Measurements from ENCODE around the gene LTO1.

The LTO1 gene

DNA sequence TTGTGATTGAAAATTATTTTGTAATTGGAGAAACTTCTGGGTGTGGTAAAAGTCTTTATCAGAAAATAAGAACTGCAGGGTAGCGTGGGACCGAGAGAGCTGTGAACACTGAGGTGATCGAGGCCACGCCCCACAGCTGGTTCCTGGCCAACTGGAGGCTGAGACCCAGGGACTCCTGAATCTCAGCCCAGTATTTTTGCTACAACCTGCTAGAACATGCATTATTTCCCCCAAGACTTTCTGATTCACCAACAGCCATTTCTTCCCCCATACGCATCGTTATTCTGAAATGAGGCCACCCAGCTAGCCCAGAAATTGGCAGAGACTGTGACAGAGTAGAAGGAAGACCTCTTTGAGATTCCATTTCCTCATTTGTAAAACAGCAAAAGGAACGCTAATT is 32.0 kb upstream of the LTO1 start:
- peaks cover 88% of the 10 kb centered on the region for H3K27me3 ChIP-seq
- no peaks in the 10 kb centered on the region for H3K9me3 ChIP-seq
- no peak for TF ChIP-seq CTCF (IDR thresholded peaks at IDR 0.05)
- peaks cover 3 to 4% of the 10 kb centered on the region in 2 experiments for H3K4me1 ChIP-seq (ENCODE audit: control insufficient read depth in 1 of 2, insufficient read depth in 1 of 2, low read depth in 1 of 2, low read length in 1 of 2)
- H3K36me3 ChIP-seq: no peaks in the 10 kb centered on the region
- no peak overlapping the region for H3K27ac ChIP-seq
- no peak overlapping the region for H3K4me3 ChIP-seq (ENCODE audit: low read depth in 1 of 2, low read length in 1 of 2)

DNA sequence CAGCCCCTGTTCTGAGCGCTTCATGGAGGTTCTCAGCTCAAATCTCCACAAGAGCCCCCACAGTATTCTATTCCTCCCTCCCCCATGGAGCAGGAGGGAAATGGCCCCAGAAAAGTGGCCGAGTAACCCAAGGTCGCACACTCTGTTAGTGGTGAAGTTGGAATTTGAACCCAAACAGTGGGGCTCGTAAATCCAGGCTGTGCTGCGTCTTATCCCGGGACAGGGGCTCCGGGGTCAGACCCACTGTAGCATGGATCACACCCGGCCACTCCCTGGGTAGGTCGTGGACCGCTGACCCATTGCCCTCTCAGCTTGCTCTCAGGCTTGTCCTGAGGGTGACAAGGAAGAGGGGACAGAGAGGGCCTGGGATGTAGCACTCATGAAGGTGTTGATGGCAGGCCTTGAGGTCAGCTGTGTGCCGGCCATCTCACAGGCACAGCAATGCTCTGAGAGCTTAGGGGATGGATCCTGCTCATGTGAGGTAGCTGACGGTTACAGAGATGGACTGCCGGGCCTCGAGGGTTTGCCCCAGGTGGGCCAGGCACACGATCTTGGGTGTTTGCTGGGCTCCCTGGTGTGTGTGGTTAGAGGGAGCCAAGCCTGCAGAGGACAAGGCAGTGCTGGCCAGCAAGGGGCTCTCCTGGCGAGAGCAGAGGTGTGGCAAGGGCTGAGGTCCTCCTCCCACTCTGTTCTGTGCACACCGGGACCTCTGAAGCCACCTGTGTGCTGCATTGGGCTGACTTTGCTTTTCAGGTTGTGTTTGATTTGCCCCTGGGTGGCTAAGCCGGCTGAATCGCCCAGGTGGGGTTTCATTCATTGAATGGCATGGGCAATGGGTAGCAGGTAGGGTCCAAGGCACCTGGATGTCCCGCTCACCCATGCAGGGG is 31.0 kb upstream of the LTO1 start:
- Histone ChIP-seq H3K27ac (no peak overlapping the region), H3K27me3 (peaks cover 90% of the 10 kb centered on the region), H3K4me1 (ENCODE audit: control insufficient read depth in 1 of 2, insufficient read depth in 1 of 2, low read depth in 1 of 2, low read length in 1 of 2) (no peaks in the 10 kb centered on the region), H3K9me3 (no peaks in the 10 kb centered on the region), H3K36me3 (no peaks in the 10 kb centered on the region), H3K4me3 (ENCODE audit: low read depth in 1 of 2, low read length in 1 of 2) (no peak overlapping the region)
- TF ChIP-seq CTCF (IDR thresholded peaks at IDR 0.05): no peak

GRCh38 chr11:69705351-69705811 is 30.2 kb upstream of the LTO1 start:
- Histone ChIP-seq H3K9me3 (no peaks in the 10 kb centered on the region), H3K4me3 (ENCODE audit: low read depth in 1 of 2, low read length in 1 of 2) (no peak overlapping the region), H3K36me3 (no peaks in the 10 kb centered on the region), H3K27ac (no peak overlapping the region), H3K4me1 (ENCODE audit: control insufficient read depth in 1 of 2, insufficient read depth in 1 of 2, low read depth in 1 of 2, low read length in 1 of 2) (no peaks in the 10 kb centered on the region), H3K27me3 (peaks cover 97% of the 10 kb centered on the region)
- TF ChIP-seq CTCF (IDR thresholded peaks at IDR 0.05): no peak

- Histone ChIP-seq H3K4me3 (ENCODE audit: low read depth in 1 of 2, low read length in 1 of 2) (no peak overlapping the region), H3K4me1 (ENCODE audit: control insufficient read depth in 1 of 2, insufficient read depth in 1 of 2, low read depth in 1 of 2, low read length in 1 of 2) (no peaks in the 10 kb centered on the region), H3K27ac (no peak overlapping the region), H3K27me3 (peaks cover 100% of the 10 kb centered on the region), H3K36me3 (no peaks in the 10 kb centered on the region), H3K9me3 (no peaks in the 10 kb centered on the region)
- no peak for TF ChIP-seq CTCF (IDR thresholded peaks at IDR 0.05)
Observed at GRCh38 chr11:69704508-69705253, 29.5 kb upstream of the LTO1 start.

DNA sequence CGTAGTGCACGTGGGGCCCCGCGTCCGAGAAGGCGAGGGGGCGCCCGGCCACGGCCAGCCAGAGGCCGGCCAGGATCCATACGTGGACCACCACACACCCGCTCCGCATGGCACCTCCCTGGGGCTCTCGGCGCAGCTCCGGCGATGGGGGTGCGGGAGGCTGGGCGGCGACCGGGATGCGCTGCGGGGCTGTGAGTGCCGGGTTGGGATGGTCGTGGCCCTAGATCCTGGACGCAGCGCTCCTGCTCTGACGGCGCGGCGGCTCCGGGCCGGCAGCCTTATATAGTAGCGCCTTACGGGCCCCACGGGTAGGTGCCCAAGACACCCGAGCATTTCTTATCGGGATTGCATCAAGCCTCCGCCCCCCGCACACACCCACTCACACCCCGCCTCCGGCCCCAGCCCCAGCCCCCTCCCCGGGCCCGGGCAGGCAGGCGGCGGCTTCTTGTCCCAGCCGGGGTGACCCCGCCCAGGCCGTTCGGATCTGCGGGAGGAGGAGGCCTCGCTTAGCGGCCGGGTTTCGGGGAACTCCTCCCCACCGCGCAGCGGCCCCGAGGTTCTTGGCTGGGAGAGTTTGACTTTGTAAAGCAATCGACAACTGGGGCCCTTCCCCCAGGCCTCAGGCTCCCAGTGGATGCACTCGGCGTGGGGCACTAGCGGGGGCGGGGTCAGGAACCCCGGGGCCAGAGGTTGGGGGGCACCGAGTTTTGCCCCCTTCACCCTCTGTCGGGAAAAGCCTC is 28.8 kb upstream of the LTO1 start, which contains the start of gene FGF19:
Gene FGF19, minus strand, starts transcription at position 255 of the 740 bp plus-strand sequence. Its CDS starts 146 bp downstream, at position 109.
- H3K4me3 ChIP-seq (ENCODE audit: low read depth in 1 of 2, low read length in 1 of 2): no peak within 1 kb of the TSS
- peaks cover 100% of the 10 kb centered on the region for H3K27me3 ChIP-seq
- no peak for TF ChIP-seq CTCF (IDR thresholded peaks at IDR 0.05)
- H3K4me1 ChIP-seq (ENCODE audit: control insufficient read depth in 1 of 2, insufficient read depth in 1 of 2, low read depth in 1 of 2, low read length in 1 of 2): no peaks in the 10 kb centered on the region
- no peaks in the 10 kb centered on the region for H3K36me3 ChIP-seq
- no peaks in the 10 kb centered on the region for H3K9me3 ChIP-seq
- no peak within 1 kb of the TSS for H3K27ac ChIP-seq

Measured in neutrophil (primary cell).